DND-41 (cell line): ENCODE results near the gene XRCC2.

Source experiments
- CTCF ChIP-seq: IDR thresholded peaks from 2 replicates; pipeline ENCODE4 v1.5.1; 2012; ENCODE audit warnings: borderline replicate concordance, low read length, moderate library complexity, mild to moderate bottlenecking; ENCODE audit not compliant: poor library complexity, severe bottlenecking; ENCODE audit errors: extremely low read depth
- EZH2 ChIP-seq: IDR thresholded peaks from 3 replicates; pipeline ENCODE4 v1.6.1; 2012; ENCODE audit warnings: borderline replicate concordance, low read depth, mild to moderate bottlenecking, moderate library complexity, low read length, inconsistent platforms; ENCODE audit not compliant: severe bottlenecking

DNA sequence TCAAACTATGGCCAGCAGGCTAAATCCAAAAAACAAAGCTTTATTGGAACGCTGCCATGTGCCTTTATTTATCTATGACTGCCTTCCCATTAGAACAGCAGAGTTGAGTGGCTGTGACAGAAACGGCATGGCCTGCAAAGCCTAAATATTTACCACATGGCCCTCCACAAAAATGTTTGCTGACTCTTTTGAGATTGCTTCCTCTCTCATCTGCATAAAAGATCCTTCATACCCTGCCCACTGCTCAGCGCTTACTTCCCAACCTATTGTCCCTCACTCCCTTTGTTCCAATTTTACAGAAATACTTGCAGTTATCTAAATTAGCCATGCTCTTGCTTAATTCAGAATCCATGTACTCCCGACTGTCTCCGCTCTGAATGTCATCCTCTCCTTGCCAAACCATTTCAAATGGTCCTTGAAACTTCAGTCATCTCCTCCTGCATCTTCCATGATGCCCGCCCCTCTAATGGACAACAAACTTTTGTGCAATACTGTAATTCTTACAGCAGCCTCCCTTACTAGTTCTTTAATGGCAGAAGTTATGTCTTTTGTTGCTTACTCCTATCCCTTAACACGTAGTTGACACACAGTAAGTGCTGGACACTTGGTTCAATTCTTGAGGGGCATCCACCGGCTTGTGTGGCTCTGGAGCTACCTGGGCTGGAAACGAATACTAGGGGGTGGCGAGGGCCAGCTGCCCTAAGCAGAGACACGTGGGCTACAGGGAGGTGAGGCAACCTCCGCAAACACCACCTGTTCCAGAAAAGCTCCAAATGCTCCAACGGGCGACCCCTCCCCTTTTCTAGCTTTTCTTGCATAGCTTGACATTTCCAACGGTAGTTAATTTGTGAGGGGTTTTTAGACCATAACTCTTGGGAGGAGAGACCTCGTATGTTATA is 832 bp downstream of the XRCC2 start:
- no peak for TF ChIP-seq CTCF
- TF ChIP-seq EZH2, result no peak
